HFFc6 (cell line): Measurements from ENCODE around the gene RRAS2. TPM values are rescaled to one million over a fixed set of nuclear protein-coding genes. Genes with fewer than 3 reads are reported as not detected.
A peak's percentile ranks its signal among the peaks of the same experiment; 100 is the strongest.

ENCODE experiments used
- DNase-seq: peaks from one replicate; pipeline ENCODE4 v3.0.0-alpha.2; 2018
- H3K27ac Mint-ChIP-seq: 2 replicates; pipeline ENCODE4 v1.8.0; 2020; ENCODE audit warnings: mild to moderate bottlenecking, mixed read lengths
- H3K27me3 Mint-ChIP-seq: 2 replicates; pipeline ENCODE4 v1.8.0; 2021; ENCODE audit warnings: mild to moderate bottlenecking, moderate library complexity, mixed read lengths; ENCODE audit not compliant: insufficient read depth
- H3K36me3 Mint-ChIP-seq: 2 replicates; pipeline ENCODE4 v1.8.0; 2021; ENCODE audit warnings: low read depth, mixed read lengths
- H3K4me1 Mint-ChIP-seq: 2 replicates; pipeline ENCODE4 v1.8.0; 2020; ENCODE audit warnings: low read depth, mixed read lengths
- H3K4me3 Mint-ChIP-seq: 2 replicates; pipeline ENCODE4 v1.8.0; 2020; ENCODE audit warnings: mild to moderate bottlenecking, moderate library complexity, mixed read lengths
- H3K9me3 Mint-ChIP-seq: 2 replicates; pipeline ENCODE4 v1.8.0; 2020; ENCODE audit warnings: mild to moderate bottlenecking, mixed read lengths
- CTCF ChIP-seq: fragments of 200-600 bp; sonication (generic); IDR thresholded peaks from 2 replicates; pipeline ENCODE4 v1.5.0; 2021; ENCODE audit warnings: antibody characterized with exemption, mild to moderate bottlenecking
- total RNA-seq, 6 experiments: library from RNA; stranded (reverse); fragmentation: NEBNext Ultra II Directional; extraction: Animal tissue kit (Norgen Biotek cat#: 25700); gene quantifications; 2 replicates in 1 of 6; 3 replicates in 5 of 6; pipeline ENCODE4 v1.2.3, GENCODE V29; 2021

Gene RRAS2
- total RNA-seq, 6 experiments from 2014 or later: 89.6 to 122 (median 103) TPM

- DNase-seq: peak; percentile 89
- Mint-ChIP-seq H3K9me3 (peaks cover 5% of the 10 kb centered on the region), H3K4me3 (peak overlapping the region; percentile 44), H3K4me1 (peaks cover 64% of the 10 kb centered on the region), H3K36me3 (peaks cover 27% of the 10 kb centered on the region), H3K27me3 (no peaks in the 10 kb centered on the region), H3K27ac (peak overlapping the region; percentile 74)
- TF ChIP-seq CTCF: no peak
Measured at GRCh38 chr11:14336507-14337503, 22.2 kb downstream of the RRAS2 start.

GRCh38 chr11:14335712-14336111 is 23.3 kb downstream of the RRAS2 start:
- Mint-ChIP-seq H3K9me3 (peaks cover 5% of the 10 kb centered on the region), H3K27me3 (no peaks in the 10 kb centered on the region)

GRCh38 chr11:14334893-14335292 is 24.1 kb downstream of the RRAS2 start:
- H3K27me3 Mint-ChIP-seq: no peaks in the 10 kb centered on the region
- H3K4me3 Mint-ChIP-seq: no peak overlapping the region
- H3K27ac Mint-ChIP-seq: no peak overlapping the region
- peaks cover 57% of the 10 kb centered on the region for H3K4me1 Mint-ChIP-seq
- H3K36me3 Mint-ChIP-seq: peaks cover 16% of the 10 kb centered on the region
- TF ChIP-seq CTCF: no peak
- DNase-seq: no peak
- H3K9me3 Mint-ChIP-seq: peaks cover 5% of the 10 kb centered on the region

More at GRCh38 chr11:14335712-14336111, 23.3 kb downstream of the RRAS2 start:
- TF ChIP-seq CTCF: no peak
- DNase-seq: no peak
- no peak overlapping the region for H3K4me3 Mint-ChIP-seq
- peaks cover 20% of the 10 kb centered on the region for H3K36me3 Mint-ChIP-seq
- peaks cover 62% of the 10 kb centered on the region for H3K4me1 Mint-ChIP-seq
- H3K27ac Mint-ChIP-seq: peak overlapping the region; percentile 74; the same call in 1 of the 2 replicates

- no peak for DNase-seq
- peaks cover 54% of the 10 kb centered on the region for H3K4me1 Mint-ChIP-seq
- no peak for TF ChIP-seq CTCF
- H3K36me3 Mint-ChIP-seq: peaks cover 16% of the 10 kb centered on the region
- no peak overlapping the region for H3K4me3 Mint-ChIP-seq
- peaks cover 5% of the 10 kb centered on the region for H3K9me3 Mint-ChIP-seq
- no peak overlapping the region for H3K27ac Mint-ChIP-seq
- H3K27me3 Mint-ChIP-seq: no peaks in the 10 kb centered on the region
Measured at GRCh38 chr11:14334192-14334591, 24.8 kb downstream of the RRAS2 start.

GRCh38 chr11:14331476-14332136 is 27.4 kb downstream of the RRAS2 start:
- H3K9me3 Mint-ChIP-seq: peaks cover 5% of the 10 kb centered on the region
- no peak for TF ChIP-seq CTCF
- no peak overlapping the region for H3K27ac Mint-ChIP-seq
- no peak overlapping the region for H3K4me3 Mint-ChIP-seq
- peaks cover 13% of the 10 kb centered on the region for H3K36me3 Mint-ChIP-seq
- no peaks in the 10 kb centered on the region for H3K27me3 Mint-ChIP-seq
- no peak for DNase-seq
- H3K4me1 Mint-ChIP-seq: peaks cover 41% of the 10 kb centered on the region
